Gastrocnemius medialis (tissue), 4 donors: Measurements from ENCODE around the gene ERBIN. TPM values are rescaled to one million over a fixed set of nuclear protein-coding genes. Genes with fewer than 3 reads are reported as not detected.
"Not testable (repeated sequence)": the region's sequence is repeated elsewhere in the genome, so short reads cannot be mapped to it uniquely, and the experiment has no call there.

Experiments used
- ATAC-seq, 2 donors: fragments of 150-250 bp; one replicate each; pipeline ENCODE4 v1.9.1; 2016
- DNase-seq, 2 donors: peaks; one replicate each; pipeline ENCODE4 v3.0.0-alpha.2; 2019
- H3K27ac ChIP-seq, 4 donors: fragments of 200-600 bp; sonication (generic); 1 replicate in 1 of 4; 2 replicates in 3 of 4; pipeline ENCODE4 v1.5.1; 2016 to 2018; ENCODE audit warnings: mild to moderate bottlenecking in 2 of 4, moderate library complexity in 1 of 4
- H3K27me3 ChIP-seq, 3 donors: fragments of 200-600 bp; sonication (generic) in 2 of 3; 1 replicate in 1 of 3; 2 replicates in 2 of 3; pipeline versions ENCODE4 v1.5.1 to v1.6.0; 2016 to 2019; ENCODE audit warnings: mild to moderate bottlenecking in 1 of 3, moderate library complexity in 1 of 3
- H3K36me3 ChIP-seq, 2 donors: fragments of 200-600 bp; sonication (generic) in 1 of 2; one replicate each; pipeline ENCODE4 v1.5.1; 2017 to 2018
- H3K4me1 ChIP-seq, 2 donors: fragments of 200-600 bp; sonication (generic) in 1 of 2; one replicate each; pipeline ENCODE4 v1.5.1; 2016 to 2017; ENCODE audit warnings: mild to moderate bottlenecking in 2 of 2
- H3K4me3 ChIP-seq, 4 donors: fragments of 200-600 bp; sonication (generic) in 3 of 4; 1 replicate in 1 of 4; 2 replicates in 3 of 4; pipeline ENCODE4 v1.5.1; 2016 to 2019; ENCODE audit warnings: mild to moderate bottlenecking in 2 of 4
- H3K9me3 ChIP-seq, 3 donors: fragments of 200-600 bp; sonication (generic) in 2 of 3; 1 replicate in 1 of 3; 2 replicates in 2 of 3; pipeline ENCODE4 v1.5.1; 2016 to 2019
- CTCF ChIP-seq, 5 experiments: fragments of 450-650 bp in 3 of 5; fragments of 200-600 bp in 2 of 5; sonication (generic) in 2 of 5; IDR thresholded peaks in 4 of 5; conservative IDR thresholded peaks in 1 of 5; 1 replicate in 4 of 5; 2 replicates in 1 of 5; pipeline ENCODE4 v1.5.1; 2016 to 2019; ENCODE audit warnings: antibody characterized with exemption in 5 of 5, mild to moderate bottlenecking in 3 of 5, moderate library complexity in 3 of 5
- POLR2A ChIP-seq, 2 donors: fragments of 450-650 bp; IDR thresholded peaks; one replicate each; pipeline ENCODE4 v1.6.1; 2017; ENCODE audit warnings: antibody characterized with exemption in 2 of 2, mild to moderate bottlenecking in 2 of 2, moderate library complexity in 2 of 2
- in situ Hi-C, 4 donors: fragments of 200-750 bp; cut with MboI; loops; one replicate each; pipeline versions ENCODE4 v1.15.0 to v1.8.0; 2017; ENCODE audit warnings: low sequenced_read_pairs in 4 of 4
- intact Hi-C: fragments of 100-400 bp; cut with DNase I; formaldehyde crosslinking; loops from one replicate; pipeline ENCODE4 v1.15.1; 2023; ENCODE audit warnings: low total_unique reads
- total RNA-seq, 4 donors: library from RNA; depleted of rRNA; stranded (reverse); fragments of >200 nt; gene quantifications; one replicate each; pipeline versions ENCODE4 v1.1.0 to v1.2.3, GENCODE V29; 2016

ERBIN gene
- total RNA-seq, 4 donors from 2014 or later = 35.1 to 42.0 (median 38.7) TPM

GRCh38 chr5:65948115-65948747 is 21.9 kb downstream of the ERBIN start:
- no peak for TF ChIP-seq CTCF (IDR thresholded peaks at IDR 0.05 in 4 of 5, conservative IDR thresholded peaks at IDR 0.05 in 1 of 5)
- TF ChIP-seq POLR2A (IDR thresholded peaks at IDR 0.05) = no peak
- DNase-seq (no peak), ATAC-seq (no peak)
- H3K36me3 ChIP-seq = no peaks in the 10 kb centered on the region
- in situ Hi-C loops (no loop called here), intact Hi-C loops (no loop called here)
- H3K9me3 ChIP-seq = no peaks in the 10 kb centered on the region
- peaks cover 35 to 45% of the 10 kb centered on the region in 2 donors for H3K4me1 ChIP-seq
- no peak overlapping the region for H3K4me3 ChIP-seq
- H3K27me3 ChIP-seq = no peaks in the 10 kb centered on the region
- H3K27ac ChIP-seq = no peak overlapping the region

DNA sequence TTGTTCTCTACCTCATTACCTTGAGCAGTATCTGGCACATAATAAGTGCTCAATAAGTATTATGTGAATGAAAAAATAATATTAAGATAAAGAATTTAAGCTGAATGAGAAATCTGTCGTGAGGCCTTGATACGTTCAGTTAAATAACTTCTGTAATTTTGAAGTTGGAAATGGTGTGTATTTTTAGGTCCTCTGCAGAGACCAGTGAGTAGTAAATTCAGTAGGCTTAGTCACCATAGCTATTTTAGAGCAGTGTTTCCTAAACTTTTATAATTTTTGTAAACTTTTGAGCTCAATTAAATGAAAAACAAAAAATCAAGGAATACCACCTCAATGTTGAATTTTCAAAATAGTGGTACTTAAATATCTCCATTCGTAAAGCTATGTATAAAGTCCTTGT is 25.0 kb downstream of the ERBIN start:
- H3K36me3 ChIP-seq = no peaks in the 10 kb centered on the region
- DNase-seq (no peak), ATAC-seq (peak; percentile 58 to 68)
- intact Hi-C loops = no loop called here
- peak overlapping the region; percentile 31 to 58 (median 48) for H3K27ac ChIP-seq
- no peaks in the 10 kb centered on the region for H3K27me3 ChIP-seq
- no peaks in the 10 kb centered on the region for H3K9me3 ChIP-seq
- in situ Hi-C loops = no loop called here
- peaks cover 57 to 62% of the 10 kb centered on the region in 2 donors for H3K4me1 ChIP-seq
- no peak overlapping the region for H3K4me3 ChIP-seq
- TF ChIP-seq CTCF (IDR thresholded peaks at IDR 0.05 in 4 of 5, conservative IDR thresholded peaks at IDR 0.05 in 1 of 5) (no peak), POLR2A (IDR thresholded peaks at IDR 0.05) (no peak)

- ATAC-seq = peak; percentile 61 to 77
- peak overlapping the region; percentile 31 to 58 (median 48) for H3K27ac ChIP-seq
- H3K27me3 ChIP-seq = no peaks in the 10 kb centered on the region
- TF ChIP-seq POLR2A (IDR thresholded peaks at IDR 0.05) = no peak
- no peak for TF ChIP-seq CTCF (IDR thresholded peaks at IDR 0.05 in 4 of 5, conservative IDR thresholded peaks at IDR 0.05 in 1 of 5)
- no peak overlapping the region for H3K4me3 ChIP-seq
- peak in 1 of 2 donors; percentile 34 for DNase-seq
- in situ Hi-C loops = no loop called here
- H3K4me1 ChIP-seq = peaks cover 54 to 62% of the 10 kb centered on the region in 2 donors
- no peaks in the 10 kb centered on the region for H3K9me3 ChIP-seq
- no peaks in the 10 kb centered on the region for H3K36me3 ChIP-seq
- intact Hi-C loops = no loop called here
Measured at GRCh38 chr5:65952259-65952658, 25.9 kb downstream of the ERBIN start.

DNA sequence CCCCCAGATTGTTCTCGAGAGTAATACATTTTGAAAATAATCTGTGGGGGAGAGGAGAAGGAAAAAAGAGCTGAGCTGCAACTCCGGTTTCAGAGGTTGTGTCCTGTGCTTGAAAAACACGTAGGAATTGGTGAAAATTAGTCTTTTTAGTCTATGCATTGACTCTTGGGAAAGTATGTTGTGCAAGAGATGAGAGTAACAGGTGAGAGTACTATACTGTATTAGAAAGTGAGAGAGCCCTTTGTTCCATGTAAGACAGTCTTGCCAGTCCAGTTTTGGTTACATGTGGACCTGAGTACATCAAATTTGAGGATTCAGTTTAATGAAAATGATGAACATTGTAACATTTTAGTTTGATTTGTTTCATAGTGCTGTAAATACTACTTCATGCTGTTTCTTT is 27.8 kb downstream of the ERBIN start:
- in situ Hi-C loops (no loop called here), intact Hi-C loops (no loop called here)
- Histone ChIP-seq H3K4me3 (no peak overlapping the region), H3K9me3 (no peaks in the 10 kb centered on the region), H3K36me3 (no peaks in the 10 kb centered on the region), H3K4me1 (peaks cover 53 to 58% of the 10 kb centered on the region in 2 donors), H3K27ac (no peak overlapping the region), H3K27me3 (no peaks in the 10 kb centered on the region)
- ATAC-seq (no peak), DNase-seq (no peak)
- TF ChIP-seq POLR2A (IDR thresholded peaks at IDR 0.05) (no peak), CTCF (IDR thresholded peaks at IDR 0.05 in 4 of 5, conservative IDR thresholded peaks at IDR 0.05 in 1 of 5) (no peak)

GRCh38 chr5:65955746-65956145 is 29.4 kb downstream of the ERBIN start:
- H3K4me1 ChIP-seq = peaks cover 48 to 50% of the 10 kb centered on the region in 2 donors
- no peak overlapping the region for H3K27ac ChIP-seq
- no peak for DNase-seq
- TF ChIP-seq POLR2A (IDR thresholded peaks at IDR 0.05) (no peak), CTCF (IDR thresholded peaks at IDR 0.05 in 4 of 5, conservative IDR thresholded peaks at IDR 0.05 in 1 of 5) (no peak)
- H3K9me3 ChIP-seq = no peaks in the 10 kb centered on the region
- no peaks in the 10 kb centered on the region for H3K36me3 ChIP-seq
- H3K27me3 ChIP-seq = no peaks in the 10 kb centered on the region
- no peak for ATAC-seq
- in situ Hi-C loops (no loop called here), intact Hi-C loops (no loop called here)
- no peak overlapping the region for H3K4me3 ChIP-seq

DNA sequence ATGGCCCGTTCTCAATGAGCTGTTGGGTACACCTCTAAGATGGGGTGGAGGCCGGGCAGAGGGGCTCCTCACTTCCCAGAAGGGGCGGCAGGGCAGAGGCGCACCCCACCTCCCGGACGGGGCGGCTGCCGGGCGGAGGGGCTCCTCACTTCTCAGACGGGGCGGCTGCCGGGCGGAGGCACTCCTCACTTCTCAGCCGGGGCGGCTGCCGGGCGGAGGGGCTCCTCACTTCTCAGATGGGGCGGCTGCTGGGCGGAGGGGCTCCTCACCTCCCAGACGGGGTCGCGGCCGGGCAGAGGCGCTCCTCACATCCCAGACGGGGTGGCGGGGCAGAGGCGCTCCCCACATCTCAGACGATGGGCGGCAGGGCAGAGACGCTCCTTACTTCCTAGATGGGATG is 31.3 kb downstream of the ERBIN start:
- H3K4me3 ChIP-seq, H3K27ac ChIP-seq, H3K36me3 ChIP-seq, intact Hi-C loops, DNase-seq, in situ Hi-C loops, ATAC-seq, H3K27me3 ChIP-seq, H3K9me3 ChIP-seq: not testable (repeated sequence)
- peaks cover 47 to 50% of the 10 kb centered on the region in 2 donors for H3K4me1 ChIP-seq
